Activated CD8-positive, alpha-beta memory T cell treated with anti-CD3 and anti-CD28 coated beads for 36 hours (primary cell): Measurements from ENCODE around the gene IFIH1. TPM values are rescaled to one million over a fixed set of nuclear protein-coding genes. Genes with fewer than 3 reads are reported as not detected.

Source experiments
- CTCF ChIA-PET: fragments of 350-600 bp; sonication (Branson Sonifier 250); formaldehyde crosslinking; loops from one replicate; lab custom pipeline; 2021; ENCODE audit warnings: antibody characterized with exemption; lab: Charles Lee
- POLR2A ChIA-PET: fragments of 350-600 bp; sonication (Branson Sonifier 250); formaldehyde crosslinking; loops from one replicate; lab custom pipeline; 2021; ENCODE audit warnings: antibody characterized with exemption; lab: Charles Lee
- total RNA-seq, 2 experiments: library from RNA; stranded (reverse); gene quantifications; one replicate each; pipeline ENCODE4 v1.2.3, GENCODE V29; 2021

IFIH1 gene
- total RNA-seq, 2 experiments from 2014 or later = 15.8 TPM

- CTCF ChIA-PET = no interaction called here
- POLR2A ChIA-PET = no interaction called here
These were observed 1.9 kb downstream of the IFIH1 start for GRCh38 chr2:162316590-162316989.

- ChIA-PET POLR2A (no interaction called here), CTCF (interaction anchor here (1.1 kb wide), 1 partner anchor 17 kb away, joined by 3 read pairs; no protein-coding TSS in a partner anchor)
These were observed 2.5 kb downstream of the IFIH1 start for GRCh38 chr2:162315938-162316337.

GRCh38 chr2:162312853-162313252 lies 5.6 kb downstream of the IFIH1 start:
- ChIA-PET POLR2A (no interaction called here), CTCF (interaction anchor here (0.7 kb wide), 1 partner anchor 12 kb away, joined by 3 read pairs; no protein-coding TSS in a partner anchor)

GRCh38 chr2:162308747-162309503 lies 9.6 kb downstream of the IFIH1 start:
- POLR2A ChIA-PET = no interaction called here
- CTCF ChIA-PET = interaction anchor here (1.0 kb wide), 1 partner anchor 10 kb away, joined by 3 read pairs; no protein-coding TSS in a partner anchor

DNA sequence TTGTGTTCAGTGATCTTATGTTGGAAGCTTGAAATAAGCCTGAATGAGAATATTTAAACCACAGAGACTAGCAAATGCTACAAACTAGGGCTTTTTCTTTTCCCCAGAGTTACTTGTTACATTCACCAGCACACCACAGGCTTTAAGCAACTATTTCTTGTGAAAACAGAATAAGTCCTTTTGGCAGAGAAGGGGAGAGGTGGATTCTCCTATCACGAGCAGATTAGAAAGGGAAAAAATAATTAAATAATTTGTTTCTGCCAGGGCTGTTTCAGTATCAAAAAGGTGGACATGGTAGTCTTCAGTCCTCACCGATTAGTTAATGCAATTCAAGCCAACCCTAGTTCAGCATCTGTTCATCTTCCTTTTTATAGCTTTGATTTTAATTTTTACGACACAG lies 12.6 kb downstream of the IFIH1 start:
- ChIA-PET POLR2A (no interaction called here), CTCF (no interaction called here)

DNA sequence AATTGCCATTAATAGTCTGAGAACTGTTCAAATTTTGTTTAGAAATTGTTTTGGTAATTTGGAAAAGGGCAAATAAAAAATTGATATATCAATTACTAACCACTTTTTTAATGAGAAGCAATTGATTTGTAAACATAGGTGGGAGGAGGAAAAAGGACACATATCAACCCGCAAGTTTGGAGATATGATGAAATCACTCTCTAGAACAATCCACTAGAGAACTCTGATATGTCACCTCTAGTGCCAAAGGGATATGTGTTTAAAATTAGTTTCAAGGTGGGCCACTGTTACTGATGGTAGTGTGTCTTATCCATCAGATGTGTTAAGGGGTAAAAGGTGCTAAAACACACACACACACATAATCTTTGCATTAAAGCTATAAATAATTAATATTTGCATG lies 16.6 kb downstream of the IFIH1 start:
- CTCF ChIA-PET = interaction anchor here (1.0 to 3.4 kb wide), 3 partner anchors 11 to 149 kb away, joined by 3 to 24 read pairs (median 4); no protein-coding TSS in a partner anchor
- POLR2A ChIA-PET = no interaction called here

DNA sequence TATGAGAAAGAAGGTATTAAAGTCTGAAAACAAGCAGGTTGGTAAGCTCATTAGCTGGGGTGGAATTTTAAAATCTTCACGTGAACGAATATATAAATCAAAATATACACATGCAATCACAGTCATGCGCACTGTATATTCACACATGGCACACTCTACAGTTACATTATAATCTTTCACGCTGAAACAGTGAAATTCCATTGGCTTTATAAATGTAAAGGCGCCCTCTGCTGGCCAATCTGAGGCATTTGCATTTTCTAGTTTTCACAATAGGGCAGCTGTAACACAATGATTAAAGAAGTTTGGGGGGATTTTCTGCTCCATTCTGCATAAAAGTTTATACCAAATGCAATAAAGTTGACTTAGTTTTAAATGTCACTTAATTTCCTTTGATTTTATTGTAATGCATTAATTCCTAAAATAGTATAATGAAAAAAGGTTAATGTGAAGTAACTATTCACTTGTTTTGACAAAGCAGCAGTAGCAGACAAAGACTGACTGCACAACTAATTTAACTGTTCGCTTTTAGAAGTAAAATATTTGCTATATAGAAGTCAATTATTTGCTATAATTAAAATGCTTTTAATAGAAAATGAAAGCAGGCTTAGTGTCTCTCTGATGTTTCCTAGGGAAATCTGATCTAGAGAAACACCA lies 17.2 kb downstream of the IFIH1 start:
- POLR2A ChIA-PET = no interaction called here
- CTCF ChIA-PET = interaction anchor here (1.0 to 3.4 kb wide), 3 partner anchors 11 to 148 kb away, joined by 3 to 24 read pairs (median 4); no protein-coding TSS in a partner anchor

GRCh38 chr2:162300266-162300665 lies 18.2 kb downstream of the IFIH1 start:
- POLR2A ChIA-PET = no interaction called here
- CTCF ChIA-PET = interaction anchor here (3.4 kb wide), 1 partner anchor 80 kb away, joined by 24 read pairs; no protein-coding TSS in a partner anchor

DNA sequence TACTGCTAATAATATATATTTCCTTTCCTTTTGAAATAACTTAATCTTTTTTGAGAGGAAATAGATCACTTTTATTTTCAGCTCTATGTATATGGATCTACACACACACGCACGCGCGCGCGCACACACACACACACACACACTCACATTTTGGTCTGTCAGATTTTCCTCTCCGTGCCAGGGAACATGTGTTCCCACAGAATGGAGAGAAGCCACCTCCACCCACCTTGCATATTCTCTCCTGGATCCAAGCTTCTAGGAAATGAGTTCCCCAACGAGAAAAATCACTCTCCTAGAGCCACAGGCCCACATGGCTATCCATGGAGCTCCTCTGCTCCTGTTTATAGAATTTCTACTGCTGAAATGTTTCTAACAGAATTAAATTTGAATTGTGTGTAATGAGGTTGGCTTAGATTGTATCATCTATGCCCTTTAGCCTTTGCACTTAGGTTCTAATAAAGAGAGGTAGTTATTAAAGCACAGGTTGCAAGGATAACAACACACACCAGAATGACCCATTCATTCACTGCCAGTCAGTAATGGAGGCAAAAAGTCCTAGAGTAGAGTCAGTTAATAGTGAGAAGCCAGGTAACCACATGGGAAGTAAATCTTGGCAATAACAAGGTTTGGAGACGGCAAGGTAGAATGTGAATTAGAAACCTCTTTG lies 19.7 kb downstream of the IFIH1 start:
- ChIA-PET POLR2A (no interaction called here), CTCF (interaction anchor here (1.0 to 6.3 kb wide), 8 partner anchors 10 to 712 kb away, joined by 3 to 34 read pairs (median 4); partner anchors contain the start of gene IFIH1)

DNA sequence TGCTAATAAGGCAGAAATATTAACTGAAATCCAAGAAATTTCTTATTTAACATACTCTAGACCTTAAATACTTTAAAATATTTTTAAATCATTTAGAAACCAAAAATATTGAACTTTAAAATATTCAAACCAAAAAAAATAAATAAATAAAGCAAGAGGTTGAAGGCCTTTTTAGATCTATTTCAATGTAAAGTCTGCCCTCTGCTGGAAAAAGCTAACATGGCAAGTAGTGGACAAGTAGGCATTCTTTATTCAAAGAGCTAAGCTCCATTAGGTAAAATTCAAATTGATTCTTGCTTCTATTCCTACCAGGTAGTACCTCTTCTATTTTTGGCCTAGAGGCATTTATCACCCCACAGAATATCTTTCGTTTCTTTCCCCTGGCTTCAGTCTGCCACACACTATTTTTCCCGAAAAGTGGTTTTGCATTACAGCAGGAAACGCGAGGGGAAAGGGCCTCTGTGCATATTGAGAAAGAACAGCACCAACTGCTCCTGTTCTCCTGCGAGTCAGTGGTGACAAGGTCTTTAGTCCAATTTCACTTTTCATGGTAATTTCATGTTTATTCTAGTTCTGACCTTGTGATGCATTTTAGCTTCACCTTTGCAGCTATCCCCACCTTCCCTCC lies 20.4 kb downstream of the IFIH1 start:
- POLR2A ChIA-PET = no interaction called here

GRCh38 chr2:162295009-162295408 lies 23.5 kb downstream of the IFIH1 start:
- CTCF ChIA-PET = interaction anchor here (6.3 kb wide), 1 partner anchor 74 kb away, joined by 34 read pairs; no protein-coding TSS in a partner anchor
- POLR2A ChIA-PET = no interaction called here

More for the DNA sequence above, 20.4 kb downstream of the IFIH1 start:
- CTCF ChIA-PET = interaction anchor here (1.0 to 6.3 kb wide), 11 partner anchors 11 to 712 kb away, joined by 3 to 34 read pairs (median 4); partner anchors contain the start of gene IFIH1

DNA sequence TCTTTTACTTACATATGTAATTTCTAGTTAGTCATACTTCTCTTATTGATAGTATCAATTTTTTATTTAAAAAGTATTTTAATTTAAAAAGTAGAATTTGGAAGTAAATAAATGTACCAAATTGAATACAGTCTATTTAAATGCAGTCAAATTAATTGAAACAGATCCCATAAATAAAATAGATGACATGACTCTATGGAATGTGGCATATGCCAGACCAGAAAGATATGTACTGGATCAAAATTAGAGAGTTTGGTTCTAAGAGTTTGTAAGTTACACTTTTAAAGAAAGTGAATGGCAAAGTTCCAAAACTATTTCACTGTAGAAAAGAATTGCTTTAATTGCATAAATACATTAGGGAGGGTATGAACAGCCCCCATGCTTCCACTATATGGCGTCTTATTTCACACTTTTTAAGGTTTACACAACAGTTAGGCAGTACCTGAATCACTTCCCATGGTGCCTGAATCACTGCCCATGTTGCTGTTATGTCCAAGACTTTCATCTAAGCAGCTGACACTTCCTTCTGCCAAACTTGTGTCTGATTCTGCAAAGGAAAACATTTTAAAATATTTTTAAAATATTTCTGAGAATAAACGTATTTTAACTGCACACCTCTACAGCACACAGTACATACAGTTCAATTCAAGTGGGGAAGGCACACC lies 25.2 kb downstream of the IFIH1 start:
- ChIA-PET POLR2A (no interaction called here), CTCF (interaction anchor here (6.3 kb wide), 1 partner anchor 72 kb away, joined by 34 read pairs; no protein-coding TSS in a partner anchor)

DNA sequence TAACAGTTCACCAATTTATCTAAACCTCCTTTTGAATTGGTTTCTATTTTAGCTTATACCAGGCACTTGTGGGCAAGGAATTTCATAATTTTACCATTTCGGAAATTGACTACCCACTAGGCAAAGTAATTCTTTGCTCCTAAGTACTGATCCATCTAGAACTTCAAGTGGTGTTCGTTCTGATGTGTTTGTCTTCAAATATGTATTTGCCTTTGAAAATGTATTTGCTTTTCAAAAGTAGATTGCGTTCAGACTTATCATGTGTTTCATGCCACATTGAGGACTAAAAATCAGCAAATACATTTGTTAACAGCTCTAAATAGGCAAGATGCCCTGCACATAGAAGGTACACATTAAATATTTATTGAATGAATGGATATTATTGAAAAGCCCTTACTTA lies 26.7 kb downstream of the IFIH1 start:
- CTCF ChIA-PET = no interaction called here
- POLR2A ChIA-PET = no interaction called here

DNA sequence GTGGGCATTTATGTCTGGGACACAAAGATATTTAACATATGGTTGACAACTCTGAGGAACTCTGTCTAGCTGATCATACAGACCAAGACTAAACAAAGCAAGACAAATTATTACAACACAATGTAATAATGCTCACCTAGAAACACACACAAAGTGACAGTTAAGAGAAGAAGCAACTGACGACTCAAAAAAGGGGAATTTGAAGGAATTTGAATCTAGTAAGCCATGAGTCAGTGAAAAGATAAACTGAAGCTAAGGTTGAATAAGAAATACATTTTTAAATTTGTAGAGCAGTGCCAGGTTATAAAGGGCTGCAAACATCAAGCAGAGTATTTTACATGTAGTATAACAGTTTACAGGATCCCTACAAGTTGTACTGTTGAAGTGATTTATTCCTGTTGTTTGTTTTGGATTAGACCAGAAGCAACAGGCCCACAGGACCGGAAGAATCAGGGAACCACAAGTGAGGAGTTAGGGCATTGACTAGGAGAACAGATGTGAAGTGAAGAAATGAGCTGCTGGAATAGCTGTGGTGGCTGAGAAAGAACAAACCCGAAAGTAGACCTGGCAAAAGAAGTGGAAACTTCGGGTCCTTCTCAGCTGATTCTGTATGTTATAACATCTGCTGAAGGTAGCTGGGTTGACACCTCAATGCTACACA lies 35.6 kb downstream of the IFIH1 start:
- POLR2A ChIA-PET = no interaction called here
- CTCF ChIA-PET = interaction anchor here (1.1 kb wide), 1 partner anchor 62 kb away, joined by 3 read pairs; no protein-coding TSS in a partner anchor

DNA sequence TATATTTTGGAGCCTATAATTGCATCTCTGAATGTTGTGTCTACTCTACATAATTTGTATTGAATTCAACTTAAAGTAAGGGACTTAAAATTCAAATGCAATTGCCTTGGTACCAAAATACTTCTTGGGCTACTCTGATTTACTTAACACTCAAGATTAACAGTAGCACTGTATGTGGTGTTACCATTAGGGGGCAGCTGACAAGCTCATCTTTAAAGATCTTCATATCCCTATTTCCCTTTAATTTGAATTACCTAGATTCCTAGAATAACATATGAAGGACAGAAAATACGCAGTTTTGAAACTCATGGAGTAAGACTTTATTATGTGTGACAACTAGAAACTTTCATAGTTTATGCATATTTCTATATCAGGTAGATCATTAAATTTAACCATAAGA lies 37.8 kb downstream of the IFIH1 start:
- CTCF ChIA-PET = interaction anchor here (0.8 to 1.2 kb wide), 2 partner anchors 17 to 38 kb away, joined by 3 read pairs; partner anchors contain the start of gene IFIH1

DNA sequence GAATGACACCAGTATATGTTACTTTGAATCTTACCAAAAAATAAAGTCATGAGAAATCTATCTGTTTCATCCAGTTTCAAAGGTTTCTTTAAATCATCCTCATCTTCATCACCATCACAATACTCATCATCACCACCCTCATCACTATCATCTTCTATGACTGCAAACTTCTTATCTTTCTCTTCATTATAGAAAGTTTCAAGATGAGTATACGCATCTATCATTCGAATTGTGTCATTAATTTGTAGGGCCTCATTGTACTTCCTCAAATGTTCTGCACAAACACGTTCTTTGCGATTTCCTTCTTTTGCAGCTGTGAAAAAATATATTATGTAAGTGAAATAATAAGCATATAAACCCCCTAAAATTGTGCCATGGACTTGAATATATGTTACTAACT lies 41.1 kb downstream of the IFIH1 start:
- ChIA-PET POLR2A (no interaction called here), CTCF (no interaction called here)

More for the DNA sequence above, 37.8 kb downstream of the IFIH1 start:
- POLR2A ChIA-PET = no interaction called here

DNA sequence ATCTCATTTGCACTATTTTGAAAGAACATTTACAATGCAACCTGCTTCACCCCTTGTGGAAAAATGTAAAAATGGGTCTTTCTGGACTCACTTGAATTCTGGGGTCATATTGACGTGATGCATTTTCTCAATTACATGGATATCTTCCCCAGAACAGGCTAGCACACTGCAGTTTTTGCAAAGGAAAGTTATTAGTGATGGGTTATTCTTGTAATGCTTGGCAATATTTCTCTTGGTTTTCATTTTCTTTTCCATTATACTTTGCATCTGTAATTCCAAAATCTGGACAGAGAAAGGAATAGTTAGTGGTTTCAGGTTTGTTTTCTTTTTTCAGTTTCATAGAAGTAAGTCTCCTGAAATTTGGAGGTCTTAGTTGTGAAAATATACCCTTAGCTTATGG lies 50.5 kb downstream of the IFIH1 start:
- CTCF ChIA-PET = no interaction called here
- POLR2A ChIA-PET = no interaction called here

- CTCF ChIA-PET = no interaction called here
- POLR2A ChIA-PET = no interaction called here
These were observed 51.0 kb downstream of the IFIH1 start for GRCh38 chr2:162267496-162267895.
